GM21390 (cell line): ENCODE measurements around the gene R3HDM4.

Experiments used
- ATAC-seq: cut with Tn5 transposase; IDR thresholded peaks from one replicate; pipeline ENCODE4 v1.9.1; 2021; ENCODE audit not compliant: unreplicated experiment

The R3HDM4 gene

DNA sequence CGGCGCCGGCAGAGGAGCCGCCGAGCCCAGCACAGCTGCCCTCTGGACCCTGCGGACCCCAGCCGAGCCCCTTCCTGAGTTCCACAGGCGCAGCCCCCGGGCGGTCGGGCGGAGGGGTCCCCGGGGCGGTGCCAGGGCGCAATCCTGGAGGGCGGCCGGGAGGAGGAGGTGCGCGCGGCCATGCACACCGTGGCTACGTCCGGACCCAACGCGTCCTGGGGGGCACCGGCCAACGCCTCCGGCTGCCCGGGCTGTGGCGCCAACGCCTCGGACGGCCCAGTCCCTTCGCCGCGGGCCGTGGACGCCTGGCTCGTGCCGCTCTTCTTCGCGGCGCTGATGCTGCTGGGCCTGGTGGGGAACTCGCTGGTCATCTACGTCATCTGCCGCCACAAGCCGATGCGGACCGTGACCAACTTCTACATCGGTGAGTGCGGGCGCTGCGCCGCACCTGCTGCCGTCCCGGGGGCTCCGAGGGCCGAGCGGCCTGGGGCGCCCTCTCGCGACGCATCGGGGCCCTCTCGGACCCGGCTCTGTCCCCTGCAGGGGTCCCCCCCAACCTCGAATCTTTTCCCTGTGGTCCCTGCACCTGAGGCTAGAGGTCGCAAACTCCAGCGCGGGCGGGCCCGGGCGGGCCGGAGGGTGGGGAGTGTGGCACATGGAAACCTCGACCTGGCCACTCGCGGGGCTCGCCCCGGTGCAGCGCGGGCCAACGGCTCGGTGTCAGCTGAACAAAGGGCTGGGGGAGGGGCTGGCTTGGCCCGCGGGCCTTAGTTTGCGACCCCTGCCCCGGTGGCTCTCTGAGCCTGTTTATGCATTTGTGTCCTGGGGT, 4.5 kb upstream of the R3HDM4 start, which contains the start of gene KISS1R:
Gene KISS1R (plus strand): TSS at position 11 of the 829 bp plus-strand sequence. CDS start 170 bp downstream, at position 181.
- no peak for ATAC-seq

DNA sequence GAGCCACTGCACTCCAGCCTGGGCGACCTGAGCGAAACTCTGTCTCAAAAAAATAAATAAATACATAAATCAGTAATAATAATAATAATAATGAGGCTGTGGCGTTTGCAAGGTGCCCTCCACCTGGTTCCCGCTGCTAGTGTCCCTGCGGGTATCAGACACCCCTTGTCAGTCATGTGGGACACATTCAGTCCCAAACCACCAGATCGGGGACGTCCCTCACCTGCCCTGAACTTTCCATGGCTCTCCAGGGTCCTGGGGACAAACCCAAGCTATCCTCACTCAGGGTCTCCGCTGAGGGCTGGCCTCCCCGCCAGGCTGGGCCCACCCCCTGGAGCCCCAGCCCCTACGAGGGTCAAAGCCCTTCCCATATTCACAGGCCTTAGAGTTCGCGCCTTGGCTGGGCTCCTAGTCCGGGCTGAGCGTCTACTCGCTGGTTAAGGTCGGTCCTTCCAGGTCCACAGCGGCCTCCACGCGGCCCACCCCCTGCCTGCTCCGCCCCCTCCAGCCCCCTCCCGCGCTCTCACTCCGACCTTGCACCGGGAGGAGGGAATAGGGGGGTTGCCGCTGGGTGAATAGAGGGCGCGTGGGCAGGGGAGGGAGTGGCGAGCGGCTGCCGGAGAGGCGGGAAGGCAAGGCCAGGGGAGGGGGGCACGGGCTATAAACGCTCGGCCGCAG, 3.8 kb upstream of the R3HDM4 start:
- ATAC-seq = no peak

DNA sequence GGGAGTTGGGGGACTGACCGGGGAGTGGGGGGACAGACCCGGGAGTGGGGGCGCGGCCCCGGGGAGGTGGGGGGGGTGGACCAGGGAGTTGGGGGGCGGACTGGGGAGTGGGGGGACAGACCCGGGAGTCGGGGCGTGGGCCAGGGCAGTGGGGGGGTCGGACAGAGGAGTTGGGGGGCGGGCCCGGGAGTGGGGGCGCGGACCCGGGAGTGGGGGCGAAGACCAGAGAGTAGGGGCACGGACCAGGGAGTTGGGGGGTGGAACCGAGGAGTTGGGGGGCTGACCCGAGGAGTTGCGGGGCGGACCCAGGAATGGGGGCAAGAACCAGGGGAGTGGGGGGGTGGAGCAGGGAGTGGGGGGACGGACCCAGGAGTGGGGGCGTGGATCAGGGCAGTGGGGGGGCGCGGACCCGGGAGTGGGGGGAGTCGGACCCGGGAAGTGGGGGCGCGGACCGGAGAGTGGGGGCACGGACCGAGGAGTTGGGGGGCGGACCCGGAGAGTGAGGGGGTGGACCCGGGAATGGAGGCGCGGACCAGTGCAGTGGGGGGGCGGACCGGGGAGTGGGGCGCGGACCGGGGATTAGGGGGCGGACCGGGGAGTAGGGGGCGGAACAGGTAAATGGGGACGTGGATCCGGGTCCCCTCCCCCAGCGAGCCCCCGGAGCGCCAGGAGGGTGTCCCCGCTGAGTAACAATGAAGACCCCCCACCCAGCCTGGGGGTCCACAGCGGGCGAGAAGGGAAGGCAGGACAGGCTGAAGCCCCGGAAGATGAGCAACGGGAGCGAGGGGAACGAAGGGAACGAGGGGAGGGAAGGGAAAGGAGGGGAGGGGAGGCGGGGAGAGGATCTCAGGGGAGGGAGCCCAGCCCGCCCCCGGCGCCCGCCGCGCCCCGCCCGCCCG, 589 bp downstream of the R3HDM4 start:
- ATAC-seq = no peak

DNA sequence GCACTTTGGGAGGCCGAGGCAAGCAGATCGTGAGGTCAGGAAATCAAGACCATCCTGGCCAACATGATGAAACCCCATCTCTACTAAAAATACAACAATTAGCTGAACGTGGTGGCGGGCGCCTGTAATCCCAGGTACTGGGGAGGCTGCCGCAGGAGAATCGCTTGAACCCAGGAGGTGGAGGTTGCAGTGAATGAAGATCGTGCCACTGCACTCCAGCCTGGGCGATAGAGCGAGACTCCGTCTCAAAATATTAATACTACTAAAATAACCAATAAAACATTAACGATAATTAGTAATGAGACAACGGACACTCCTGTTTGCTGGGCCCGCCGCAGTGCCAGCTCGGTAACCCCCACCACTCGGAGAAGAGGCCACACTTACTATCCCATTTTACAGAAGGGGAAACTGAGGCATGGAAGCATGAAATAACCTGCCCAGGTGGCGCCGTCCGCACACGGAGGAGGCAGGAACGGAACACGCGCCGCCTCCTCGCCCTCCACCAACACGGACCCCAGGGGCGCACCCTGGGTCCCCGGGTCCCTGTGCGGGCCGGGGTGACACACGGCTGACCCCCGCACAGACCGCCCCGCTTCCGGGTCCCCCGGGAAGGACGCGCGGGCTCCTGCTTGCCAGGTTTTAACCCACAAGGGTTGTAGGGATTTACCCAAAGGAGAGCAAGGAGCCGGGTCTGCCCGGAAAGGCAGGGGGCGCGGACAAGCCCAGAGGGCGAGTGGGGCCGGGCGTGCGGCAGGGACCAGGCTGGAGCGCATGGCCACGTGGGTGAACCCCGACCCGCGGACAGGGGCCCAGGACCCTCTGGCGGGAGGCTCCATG, 1.6 kb downstream of the R3HDM4 start:
- ATAC-seq = no peak

DNA sequence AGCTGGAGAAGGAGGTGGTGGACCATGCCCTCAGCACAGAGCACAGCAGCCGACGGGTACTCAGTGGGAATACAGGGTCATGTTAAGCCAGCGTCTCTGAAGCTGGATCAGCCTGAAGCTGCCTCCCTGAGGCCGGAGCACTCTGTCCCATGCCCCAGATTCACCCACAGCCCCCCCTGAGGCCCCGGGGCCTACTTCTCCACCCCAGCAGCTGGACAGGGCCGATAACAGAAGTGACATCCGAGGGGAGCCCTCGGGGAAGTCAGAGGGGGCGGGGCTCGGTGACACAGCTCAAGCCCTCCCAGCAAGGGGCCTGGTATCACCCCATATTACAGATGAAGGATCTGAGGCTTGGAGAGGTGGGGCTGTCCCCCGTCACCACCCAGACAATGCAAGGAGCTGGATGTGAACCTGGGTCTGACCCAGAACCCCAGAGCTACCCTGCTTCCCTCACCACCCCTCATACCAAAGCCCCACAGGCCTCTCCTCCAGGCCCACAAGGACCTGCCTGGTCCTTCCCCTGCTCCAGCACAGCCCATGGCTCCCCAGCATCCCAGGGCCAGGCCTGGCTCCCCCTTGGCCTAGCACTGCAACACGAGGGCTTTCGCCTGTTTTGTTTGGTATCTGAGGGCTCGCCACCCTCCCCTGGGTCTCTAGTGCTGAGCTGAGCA, 5.7 kb downstream of the R3HDM4 start:
- ATAC-seq = no peak

DNA sequence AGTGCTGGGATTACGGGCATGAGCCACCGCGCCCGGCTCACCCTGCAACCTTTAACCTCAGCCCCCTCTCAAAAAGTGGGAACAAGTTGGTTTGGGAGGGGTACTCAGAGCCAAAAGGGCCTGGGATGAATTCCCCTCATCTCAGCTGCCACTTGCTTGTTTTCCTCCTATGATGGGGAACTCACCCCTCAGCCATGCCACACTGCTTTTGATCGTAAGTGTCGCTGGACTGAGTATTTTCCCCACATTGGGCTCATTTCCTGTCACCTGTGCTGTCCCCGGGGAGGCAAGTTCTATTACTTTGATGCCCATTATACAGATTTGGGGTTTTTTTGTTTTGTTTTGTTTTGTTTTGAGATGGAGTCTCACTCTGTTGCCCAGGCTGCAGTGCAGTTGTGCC, 6.5 kb downstream of the R3HDM4 start:
- no peak for ATAC-seq

DNA sequence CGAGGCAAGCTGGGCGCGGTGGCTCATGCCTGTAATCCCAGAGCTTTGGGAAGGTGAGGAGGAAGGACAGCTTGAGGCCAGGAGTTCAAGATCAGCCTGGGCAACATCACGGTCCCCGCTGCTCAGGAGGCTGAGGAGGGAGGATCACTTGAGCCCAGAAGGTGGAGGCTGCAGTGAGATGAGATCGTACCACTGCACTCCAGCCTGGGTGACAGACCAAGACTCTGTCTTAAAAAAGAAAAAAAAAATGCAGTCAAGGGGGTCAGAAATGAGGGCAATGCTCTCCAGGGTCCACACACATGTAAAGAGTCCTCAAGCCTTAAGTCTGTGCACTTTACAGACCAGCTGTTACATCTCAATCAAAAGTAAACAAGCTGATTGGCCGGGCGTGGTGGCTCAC, 8.5 kb downstream of the R3HDM4 start:
- no peak for ATAC-seq

DNA sequence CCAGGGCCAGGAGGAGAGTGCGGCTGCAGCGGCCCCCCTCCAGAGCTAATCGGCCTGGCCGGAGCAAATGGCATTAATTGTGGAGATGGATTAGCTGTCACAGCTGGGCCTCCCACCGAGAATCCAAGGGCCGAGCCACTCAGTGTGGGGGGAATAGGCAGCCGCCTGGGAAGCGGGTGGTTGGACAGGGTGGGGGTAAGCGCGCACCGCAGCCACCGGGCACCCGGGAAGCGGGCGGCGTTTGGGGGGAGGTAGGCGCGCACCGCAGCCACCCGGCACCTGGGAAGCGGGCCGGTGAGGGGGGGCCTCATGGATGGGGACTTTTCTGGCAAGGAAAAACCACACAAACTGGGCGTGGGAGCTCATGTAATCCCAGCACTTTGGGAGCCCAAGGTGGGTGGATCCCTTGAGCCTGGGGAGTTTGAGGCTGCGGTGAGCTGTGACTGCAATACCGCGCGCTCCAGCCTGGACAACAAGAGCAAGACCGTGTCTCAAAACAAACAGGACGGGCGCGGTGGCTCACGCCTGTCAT, 9.7 kb downstream of the R3HDM4 start:
- no peak for ATAC-seq

DNA sequence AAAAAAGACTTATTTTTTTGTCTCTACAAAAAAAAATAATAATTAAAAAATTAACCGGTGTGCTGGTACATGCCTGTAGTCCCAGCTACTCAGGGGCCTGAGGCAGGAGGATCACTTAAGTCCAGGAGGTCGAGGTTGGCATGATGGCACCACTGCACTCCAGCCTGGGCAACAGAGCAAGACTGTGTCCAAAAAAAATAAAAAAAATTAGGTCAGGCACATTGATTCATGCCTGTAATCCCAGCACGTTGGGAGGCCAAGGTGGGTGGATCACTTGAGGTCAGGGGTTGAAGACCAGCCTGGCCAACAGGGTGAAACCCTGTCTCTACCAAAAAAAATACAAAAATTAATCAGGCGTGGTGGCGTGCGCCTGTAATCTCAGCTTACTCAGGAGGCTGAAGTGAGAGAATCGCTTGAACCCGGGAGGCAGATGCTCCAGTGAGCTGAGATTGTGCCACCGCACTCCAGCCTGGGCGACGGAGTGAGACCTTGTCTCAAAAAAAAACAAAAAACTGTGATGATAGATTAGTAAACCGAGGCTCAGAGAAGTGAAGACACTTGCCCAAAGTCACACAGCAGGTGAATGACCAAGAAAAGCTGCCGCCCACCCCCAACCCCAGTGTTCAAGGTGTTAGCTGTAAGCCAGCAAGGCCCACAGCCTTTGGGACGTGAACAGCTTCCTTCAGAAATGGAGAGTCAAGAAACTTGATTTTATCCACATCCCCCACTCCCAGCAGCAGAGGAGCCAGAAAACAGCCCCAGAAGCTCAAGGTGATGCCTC, 10.4 kb downstream of the R3HDM4 start:
- no peak for ATAC-seq

DNA sequence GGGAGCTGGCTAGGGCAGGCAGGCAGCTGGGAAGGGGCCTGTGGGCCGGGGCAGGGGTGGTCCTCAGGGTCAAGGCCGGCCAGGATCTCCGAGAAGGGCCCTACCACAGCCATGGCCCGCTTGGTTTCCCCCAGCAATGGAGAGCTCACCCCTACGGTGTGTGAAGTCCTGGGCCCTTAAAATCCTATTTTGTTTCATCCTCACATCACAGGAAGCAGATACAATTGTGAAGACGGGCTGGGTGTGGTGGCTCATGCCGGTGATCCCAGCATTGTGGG, 11.0 kb downstream of the R3HDM4 start:
- no peak for ATAC-seq

DNA sequence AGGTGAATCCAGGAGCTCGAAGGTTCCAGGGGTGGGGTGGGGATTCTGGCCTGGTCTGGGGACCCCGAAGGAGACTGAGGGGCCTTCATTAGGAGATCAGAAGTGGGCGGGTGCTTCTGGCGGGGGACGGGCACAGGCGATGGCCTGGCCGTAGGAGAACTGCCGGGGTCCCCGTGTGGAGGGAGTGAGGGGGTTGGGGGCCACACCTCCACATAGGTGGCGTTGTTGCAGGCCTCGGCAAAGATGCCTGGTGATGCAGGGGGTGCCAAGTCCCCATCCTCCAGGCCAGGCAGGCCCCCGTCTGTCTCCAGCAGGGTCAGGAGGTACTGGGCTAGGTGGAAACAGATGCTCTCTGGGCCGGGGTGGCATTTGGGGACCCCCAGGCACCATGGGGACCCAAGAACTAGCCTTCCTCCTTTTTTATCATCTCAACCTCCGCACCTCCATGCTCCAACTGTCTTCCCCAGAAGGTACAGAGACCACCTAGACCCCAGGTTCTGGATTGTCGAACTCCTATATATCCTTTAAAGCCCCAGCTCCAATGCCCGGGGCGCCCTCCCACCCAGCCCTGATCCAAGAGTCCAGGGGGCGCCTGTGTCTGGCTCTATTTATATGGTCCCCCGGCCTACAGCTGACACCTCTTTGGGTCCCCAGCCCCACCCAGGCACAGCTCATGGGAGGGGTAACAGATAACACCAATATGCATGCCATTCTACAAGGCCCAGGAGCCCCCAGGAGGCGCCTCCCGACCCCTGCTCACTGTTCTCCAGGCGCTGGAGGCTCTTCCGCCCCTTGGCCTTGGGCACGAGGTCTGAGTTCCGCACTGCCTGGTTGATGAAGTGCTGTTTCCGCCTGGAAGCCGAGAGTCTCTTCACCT, 11.6 kb downstream of the R3HDM4 start:
- no peak for ATAC-seq

DNA sequence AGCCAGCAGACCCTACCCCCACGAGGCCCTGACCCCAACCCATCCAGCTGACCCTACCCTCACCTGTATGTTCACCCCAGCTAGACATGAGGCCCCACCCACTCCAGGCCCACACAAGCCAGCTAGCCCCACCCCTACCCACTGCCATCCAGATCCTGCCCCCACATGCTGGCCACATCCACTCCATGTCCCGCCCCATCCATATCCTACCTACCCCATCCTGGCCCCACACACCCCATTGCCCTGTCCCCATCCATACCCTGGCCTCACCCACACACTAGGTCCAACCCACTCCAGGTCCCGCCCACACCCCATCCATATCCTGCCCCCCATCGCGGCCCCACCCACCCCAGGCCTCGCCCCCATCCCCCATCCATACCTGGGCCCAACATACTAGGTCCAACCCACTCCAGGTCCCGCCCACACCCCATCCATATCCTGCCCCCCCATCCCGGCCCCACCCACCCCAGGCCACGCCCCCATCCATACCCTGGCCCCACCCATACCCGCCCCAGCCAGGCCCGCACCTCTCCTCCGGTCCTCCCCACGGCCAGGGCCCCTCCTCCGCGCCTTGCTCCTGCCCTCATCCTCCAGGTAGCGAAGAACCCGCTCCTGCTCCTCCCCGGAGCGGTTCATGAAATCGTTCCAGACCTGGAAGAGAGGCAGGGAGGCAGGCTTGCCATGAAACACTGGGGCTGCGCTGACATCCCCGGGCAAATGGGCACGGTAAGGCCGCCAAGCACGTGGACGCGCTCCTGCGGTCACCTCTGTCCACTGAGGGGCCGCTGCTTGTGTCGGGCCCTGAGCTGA, 12.5 kb downstream of the R3HDM4 start:
- ATAC-seq = no peak

DNA sequence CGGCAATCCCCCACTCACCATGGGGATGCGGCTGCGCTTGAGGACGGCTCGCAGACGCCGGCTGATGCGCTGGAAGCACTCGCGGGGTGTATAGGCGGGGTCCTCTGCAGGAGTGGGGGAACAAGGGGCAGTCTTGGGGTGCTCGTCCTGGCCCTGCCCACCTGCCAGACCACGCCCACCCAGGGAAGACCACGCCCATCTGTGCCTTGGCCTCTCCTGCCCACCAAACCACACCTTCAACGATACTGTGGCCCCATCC, 13.0 kb downstream of the R3HDM4 start:
- no peak for ATAC-seq

DNA sequence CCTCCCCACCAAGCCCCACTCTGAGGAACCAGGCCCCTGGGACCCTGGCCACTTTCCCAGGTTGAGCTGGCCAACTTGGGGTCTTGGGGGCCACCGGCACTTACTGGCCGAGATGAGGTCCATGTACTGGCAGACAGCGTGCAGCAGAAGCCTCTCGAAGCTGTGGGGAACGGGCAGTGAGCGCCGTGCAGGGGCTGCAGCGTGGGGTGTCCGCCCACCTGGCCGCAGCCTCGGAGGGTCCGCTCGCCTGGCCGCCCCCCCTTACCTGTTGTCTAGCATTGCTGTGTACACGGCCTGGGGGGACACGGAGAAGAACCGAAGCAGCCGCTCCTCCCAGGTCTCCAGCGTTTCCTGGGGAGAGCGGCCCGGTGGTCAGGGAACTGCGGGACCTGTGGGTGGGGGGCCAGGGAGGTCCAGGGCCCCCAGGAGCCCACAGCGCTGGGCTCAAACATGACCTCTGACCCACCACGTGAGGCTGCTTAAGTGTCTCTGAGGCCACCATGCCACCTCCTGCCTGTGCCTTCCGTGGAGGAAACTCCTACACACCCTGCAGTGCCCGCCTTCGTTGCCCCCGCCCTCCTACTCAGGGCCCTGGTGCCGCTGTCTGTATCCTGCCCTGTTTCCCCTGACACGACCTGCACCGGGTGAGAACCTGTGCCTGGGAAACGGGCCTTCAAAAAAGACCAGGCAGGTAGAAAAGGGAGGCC, 13.5 kb downstream of the R3HDM4 start:
- no peak for ATAC-seq

DNA sequence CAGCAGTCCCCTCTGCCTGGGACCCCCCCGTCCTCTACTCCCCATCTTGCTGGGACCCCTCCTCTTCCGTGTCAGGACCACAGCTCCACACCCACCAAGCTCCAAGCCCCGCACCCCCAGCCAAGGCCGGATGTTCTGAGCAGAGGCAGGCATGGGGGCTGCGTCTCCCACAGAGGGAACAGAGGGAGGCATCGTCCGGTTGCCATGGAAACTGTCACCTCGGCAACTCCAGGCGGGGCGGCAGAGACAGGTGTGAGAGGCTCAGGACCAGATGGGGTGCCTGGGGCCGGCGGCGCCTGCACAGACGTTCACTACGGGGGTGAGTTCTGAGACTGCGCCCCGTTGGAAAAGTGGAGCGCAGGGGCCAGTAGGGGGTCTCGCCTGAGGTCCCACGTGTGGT, 14.4 kb downstream of the R3HDM4 start:
- no peak for ATAC-seq

DNA sequence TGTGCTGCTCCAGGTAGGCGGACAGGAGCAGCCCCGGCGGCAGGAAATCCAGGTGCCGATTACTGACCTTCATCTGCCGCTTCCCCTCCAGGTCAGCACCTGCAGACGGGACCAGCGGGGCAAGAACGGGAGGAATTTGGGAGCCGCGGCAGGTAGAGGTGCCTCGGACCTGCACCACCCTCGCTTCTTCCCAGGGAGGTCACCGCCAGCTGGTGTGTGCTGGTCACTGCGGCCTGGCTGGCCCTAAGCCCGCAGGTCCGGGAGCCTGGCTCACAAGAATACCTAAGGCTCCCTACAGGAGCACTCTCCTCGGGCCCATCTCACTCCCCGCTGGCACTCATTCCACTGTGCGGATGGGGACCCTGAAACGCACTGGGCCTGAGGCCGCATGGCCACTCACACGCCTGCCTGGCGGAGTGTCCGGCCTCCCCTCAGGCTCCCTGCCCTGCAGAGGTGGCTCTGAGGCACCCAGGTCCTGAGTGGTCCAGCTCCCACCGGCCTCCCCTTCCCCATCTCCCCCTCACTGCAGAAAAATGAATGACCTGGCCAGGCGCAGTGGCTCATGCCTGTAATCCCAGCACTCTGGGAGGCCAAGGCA, 15.5 kb downstream of the R3HDM4 start:
- ATAC-seq = no peak

DNA sequence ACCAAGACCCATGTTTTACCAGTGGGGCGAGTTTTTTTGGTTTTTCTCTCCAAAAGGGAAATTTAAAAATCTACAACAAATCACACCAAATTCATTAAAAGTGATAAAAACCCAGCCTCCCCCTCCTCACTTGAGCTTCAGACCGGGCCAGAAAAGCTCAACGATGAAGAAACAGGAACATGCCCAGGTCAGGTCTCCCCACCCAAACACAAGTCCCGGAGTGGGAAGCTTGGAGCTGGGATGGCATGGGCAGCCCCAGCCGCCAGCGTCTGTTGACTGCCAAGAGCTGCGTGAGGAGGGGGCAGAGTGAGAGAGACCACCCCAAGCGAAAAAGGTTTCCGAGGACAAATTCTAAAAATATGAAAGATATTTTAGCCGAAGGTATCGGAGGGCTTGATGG, 16.0 kb downstream of the R3HDM4 start:
- ATAC-seq = no peak
